GM20000 (cell line): ENCODE results near the gene KIRREL3.

Source experiments
- DNase-seq: peaks from one replicate; pipeline ENCODE4 v3.0.0; 2012; ENCODE audit warnings: low spot score
- TF ChIP-seq, protein P1 (sequence below): IDR thresholded peaks from 2 replicates; pipeline ENCODE4 v1.5.1; 2012; ENCODE audit warnings: mild to moderate bottlenecking, control low read depth; ENCODE audit errors: extremely low read depth, missing control alignments

Gene KIRREL3

DNA sequence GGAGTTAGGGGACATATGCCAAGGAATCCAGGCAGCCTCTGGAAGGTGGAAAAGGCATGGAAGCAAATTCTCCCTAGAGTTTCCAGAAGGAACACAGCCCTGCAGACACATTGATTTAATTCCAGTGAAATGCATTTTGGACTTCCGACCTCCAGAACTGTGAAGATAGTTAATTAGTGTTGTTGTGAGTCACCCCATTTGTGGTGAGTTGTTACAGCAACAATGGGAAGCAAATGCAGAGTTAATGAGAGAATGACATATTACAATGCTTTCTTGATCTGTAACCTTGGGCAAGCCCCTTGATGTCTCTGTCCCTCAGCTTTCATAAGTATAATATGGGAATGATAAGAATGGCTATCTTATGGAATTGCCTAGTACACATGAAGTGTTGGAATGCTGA is 178.7 kb downstream of the KIRREL3 start:
- TF ChIP-seq, protein P1, sequence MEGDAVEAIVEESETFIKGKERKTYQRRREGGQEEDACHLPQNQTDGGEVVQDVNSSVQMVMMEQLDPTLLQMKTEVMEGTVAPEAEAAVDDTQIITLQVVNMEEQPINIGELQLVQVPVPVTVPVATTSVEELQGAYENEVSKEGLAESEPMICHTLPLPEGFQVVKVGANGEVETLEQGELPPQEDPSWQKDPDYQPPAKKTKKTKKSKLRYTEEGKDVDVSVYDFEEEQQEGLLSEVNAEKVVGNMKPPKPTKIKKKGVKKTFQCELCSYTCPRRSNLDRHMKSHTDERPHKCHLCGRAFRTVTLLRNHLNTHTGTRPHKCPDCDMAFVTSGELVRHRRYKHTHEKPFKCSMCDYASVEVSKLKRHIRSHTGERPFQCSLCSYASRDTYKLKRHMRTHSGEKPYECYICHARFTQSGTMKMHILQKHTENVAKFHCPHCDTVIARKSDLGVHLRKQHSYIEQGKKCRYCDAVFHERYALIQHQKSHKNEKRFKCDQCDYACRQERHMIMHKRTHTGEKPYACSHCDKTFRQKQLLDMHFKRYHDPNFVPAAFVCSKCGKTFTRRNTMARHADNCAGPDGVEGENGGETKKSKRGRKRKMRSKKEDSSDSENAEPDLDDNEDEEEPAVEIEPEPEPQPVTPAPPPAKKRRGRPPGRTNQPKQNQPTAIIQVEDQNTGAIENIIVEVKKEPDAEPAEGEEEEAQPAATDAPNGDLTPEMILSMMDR = no peak
- DNase-seq = no peak

DNA sequence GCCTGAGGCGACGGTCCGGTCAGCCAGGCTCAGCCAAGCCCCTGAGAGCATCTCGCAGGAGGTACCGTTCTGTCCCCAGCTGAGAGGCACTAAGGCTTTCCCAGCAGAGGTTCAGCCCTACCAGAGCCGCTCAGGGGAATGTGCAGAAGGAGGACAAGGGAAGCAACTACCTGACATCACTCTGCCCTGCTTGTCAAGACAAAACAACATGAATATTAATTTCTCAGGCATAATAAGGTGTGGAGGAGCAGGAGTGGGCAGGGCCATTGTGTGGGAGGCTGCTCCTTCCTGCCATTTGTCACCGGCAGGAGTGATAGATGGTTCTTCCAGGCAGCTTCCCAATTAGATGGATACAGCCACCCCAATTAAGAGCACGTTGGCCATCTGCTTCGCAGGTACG is 181.4 kb downstream of the KIRREL3 start:
- DNase-seq = no peak
- TF ChIP-seq, protein P1 = no peak

DNA sequence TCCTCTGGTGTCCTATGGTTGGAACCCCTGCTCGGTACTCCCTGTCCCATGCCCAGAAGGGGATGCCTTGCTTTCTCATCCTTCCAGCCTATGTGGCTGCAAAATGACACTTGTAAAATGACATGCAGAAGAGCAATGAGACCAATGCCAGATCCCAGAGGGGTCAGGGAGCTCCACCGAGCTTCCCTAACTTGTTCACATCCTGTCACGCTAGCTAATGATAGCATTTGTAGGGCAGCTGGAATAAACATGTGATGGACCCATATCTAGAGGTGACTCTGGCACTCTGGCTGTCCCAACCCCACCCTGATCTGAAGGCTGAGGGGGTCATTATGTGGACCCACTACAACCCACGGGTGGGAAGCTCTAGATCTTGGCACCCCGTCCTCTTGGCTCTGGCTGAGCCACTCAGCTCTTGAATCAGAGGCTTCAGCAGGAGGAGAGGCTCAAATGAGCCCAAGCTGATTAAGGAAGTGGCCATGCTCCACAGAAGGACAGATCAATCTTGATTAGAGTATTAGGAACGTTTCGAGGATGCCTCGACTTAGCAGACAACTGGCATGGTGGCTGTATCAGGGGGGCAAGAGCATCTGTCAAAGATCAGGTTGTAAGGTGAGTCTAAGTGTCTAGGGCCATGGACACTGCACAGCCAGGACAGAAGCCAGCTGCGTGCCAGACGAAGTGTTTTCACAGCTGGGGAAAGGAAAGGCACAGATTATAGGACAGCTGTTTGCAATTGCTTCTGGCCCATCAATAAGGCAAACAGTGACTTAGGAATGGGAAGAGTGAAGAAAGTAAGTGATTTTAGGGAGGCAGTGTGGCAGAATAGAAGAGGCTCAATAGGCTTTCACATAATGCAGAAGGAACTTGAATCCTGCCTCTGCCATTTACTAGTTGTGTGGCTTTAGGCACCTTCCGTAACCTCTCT is 182.8 kb downstream of the KIRREL3 start:
- DNase-seq = no peak
- TF ChIP-seq, protein P1 = no peak

DNA sequence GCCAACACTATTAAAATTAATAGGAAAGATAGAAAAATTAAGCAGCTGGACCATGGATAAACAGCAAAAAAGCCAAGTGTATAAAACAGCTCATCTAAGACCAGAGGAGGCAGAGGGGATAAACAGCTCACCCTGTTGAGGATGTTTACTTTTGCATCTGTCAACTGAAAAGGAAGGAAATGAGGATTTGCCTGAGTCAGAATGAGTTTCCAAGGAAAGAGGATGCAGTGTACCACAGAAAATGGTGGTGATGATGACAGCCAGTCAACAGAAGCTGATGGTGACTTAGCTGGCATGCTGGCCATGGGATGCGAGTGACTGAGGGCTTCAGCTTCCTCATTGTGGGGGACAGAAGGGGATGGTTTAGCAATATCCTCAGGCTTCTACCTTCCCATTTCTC is 183.5 kb downstream of the KIRREL3 start:
- no peak for DNase-seq
- TF ChIP-seq, protein P1 = no peak

DNA sequence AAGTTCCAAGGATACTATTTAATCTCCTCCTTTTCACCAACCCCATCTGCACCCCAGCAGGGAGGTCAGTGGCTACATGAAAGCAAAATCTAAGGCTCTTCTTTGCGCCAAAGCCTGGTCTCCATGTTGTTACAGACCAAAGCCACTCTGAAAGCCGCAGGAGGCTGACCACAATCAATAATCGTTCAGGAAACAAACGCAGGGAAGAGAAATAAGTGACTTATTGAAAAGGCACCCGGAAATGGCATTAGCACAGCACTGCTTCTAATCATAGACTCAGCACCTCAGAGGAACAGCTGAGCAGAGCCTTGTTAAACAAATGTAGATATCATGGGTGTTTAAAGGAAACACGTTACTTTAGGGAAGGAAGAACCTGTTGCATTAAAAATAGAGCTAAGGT is 183.9 kb downstream of the KIRREL3 start:
- DNase-seq = no peak
- TF ChIP-seq, protein P1 = no peak

DNA sequence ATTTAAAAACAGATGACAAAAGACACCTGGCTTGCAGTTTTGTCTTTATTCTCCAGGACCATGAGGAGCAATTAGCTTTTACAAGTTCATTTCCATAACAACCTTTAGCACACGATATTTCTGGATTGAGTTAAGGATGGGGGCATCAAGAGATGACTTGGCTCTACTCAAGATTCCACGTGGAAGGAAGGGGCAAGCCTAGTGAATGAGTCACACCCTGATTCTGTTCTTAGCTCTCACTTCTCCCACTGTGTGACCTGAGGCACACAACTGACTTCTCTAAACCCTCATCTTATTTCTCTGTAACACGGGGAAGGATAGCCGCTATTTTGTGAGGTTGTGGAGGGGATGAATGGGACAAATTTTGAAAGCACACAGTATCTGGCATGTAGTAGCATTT is 185.5 kb downstream of the KIRREL3 start:
- TF ChIP-seq, protein P1 = no peak
- no peak for DNase-seq

DNA sequence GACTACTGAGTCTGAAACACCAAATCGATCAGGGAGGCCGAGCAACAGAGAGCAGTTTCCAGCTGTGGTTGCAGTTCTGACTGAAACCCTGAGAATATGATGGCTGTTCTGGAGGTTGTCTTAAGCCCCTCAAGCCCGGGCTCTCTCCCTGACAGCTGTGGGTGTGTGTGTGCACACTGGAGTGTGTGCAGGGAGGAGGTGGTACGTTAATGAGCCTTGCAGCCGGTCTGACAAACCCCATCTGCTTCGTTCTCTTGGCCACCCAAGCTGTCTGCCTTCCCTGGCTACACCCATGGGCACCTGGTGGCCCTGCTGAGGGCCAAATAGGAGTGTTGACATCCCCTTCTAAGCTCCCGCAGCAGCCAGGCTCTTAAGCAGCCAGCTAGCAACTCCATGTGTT is 189.8 kb downstream of the KIRREL3 start:
- TF ChIP-seq, protein P1 = no peak
- no peak for DNase-seq
